Measurements from ENCODE around the gene PAX8.

The PAX8 gene

GRCh38 chr2:113276216-113276760 is 2.4 kb downstream of the PAX8 start:
- Histone ChIP-seq H3K9ac (ENCODE audit: low read depth, low read length) (no peak overlapping the region), H3K4me3 (ENCODE audit: low read length) (no peak overlapping the region), H3K36me3 (ENCODE audit: insufficient read depth, low read length) (no peaks in the 10 kb centered on the region), H3K4me1 (ENCODE audit: control insufficient read depth, insufficient read depth, low read length) (no peaks in the 10 kb centered on the region), H3K9me3 (replicated peaks; ENCODE audit: low read length) (no peaks in the 10 kb centered on the region), H3K4me2 (ENCODE audit: low read length) (no peak overlapping the region), H3K27me3 (ENCODE audit: control insufficient read depth, insufficient read depth, low read length) (peaks cover 40% of the 10 kb centered on the region)

- H3K9me3 ChIP-seq (replicated peaks; ENCODE audit: low read length) = no peaks in the 10 kb centered on the region
- H3K4me1 ChIP-seq (ENCODE audit: control insufficient read depth, insufficient read depth, low read length) = no peaks in the 10 kb centered on the region
- no peak overlapping the region for H3K9ac ChIP-seq (ENCODE audit: low read depth, low read length)
- H3K27me3 ChIP-seq (ENCODE audit: control insufficient read depth, insufficient read depth, low read length) = peaks cover 41% of the 10 kb centered on the region
- H3K4me3 ChIP-seq (ENCODE audit: low read length) = no peak overlapping the region
- H3K36me3 ChIP-seq (ENCODE audit: insufficient read depth, low read length) = no peaks in the 10 kb centered on the region
- no peak overlapping the region for H3K4me2 ChIP-seq (ENCODE audit: low read length)
Measured at GRCh38 chr2:113275556-113276215, 3.0 kb downstream of the PAX8 start.

- H3K4me3 ChIP-seq (ENCODE audit: low read length) = no peak overlapping the region
- no peak overlapping the region for H3K9ac ChIP-seq (ENCODE audit: low read depth, low read length)
- H3K27me3 ChIP-seq (ENCODE audit: control insufficient read depth, insufficient read depth, low read length) = peaks cover 41% of the 10 kb centered on the region
- no peaks in the 10 kb centered on the region for H3K4me1 ChIP-seq (ENCODE audit: control insufficient read depth, insufficient read depth, low read length)
- no peak overlapping the region for H3K4me2 ChIP-seq (ENCODE audit: low read length)
- no peaks in the 10 kb centered on the region for H3K9me3 ChIP-seq (replicated peaks; ENCODE audit: low read length)
- H3K36me3 ChIP-seq (ENCODE audit: insufficient read depth, low read length) = no peaks in the 10 kb centered on the region
Measured at GRCh38 chr2:113274432-113274831, 4.3 kb downstream of the PAX8 start.

GRCh38 chr2:113273981-113274380 is 4.7 kb downstream of the PAX8 start:
- no peak overlapping the region for H3K9ac ChIP-seq (ENCODE audit: low read depth, low read length)
- peaks cover 41% of the 10 kb centered on the region for H3K27me3 ChIP-seq (ENCODE audit: control insufficient read depth, insufficient read depth, low read length)

GRCh38 chr2:113273027-113273551 is 5.6 kb downstream of the PAX8 start:
- no peak overlapping the region for H3K4me3 ChIP-seq (ENCODE audit: low read length)
- H3K4me2 ChIP-seq (ENCODE audit: low read length) = no peak overlapping the region
- no peaks in the 10 kb centered on the region for H3K4me1 ChIP-seq (ENCODE audit: control insufficient read depth, insufficient read depth, low read length)
- H3K27me3 ChIP-seq (ENCODE audit: control insufficient read depth, insufficient read depth, low read length) = peaks cover 41% of the 10 kb centered on the region
- no peaks in the 10 kb centered on the region for H3K36me3 ChIP-seq (ENCODE audit: insufficient read depth, low read length)
- no peaks in the 10 kb centered on the region for H3K9me3 ChIP-seq (replicated peaks; ENCODE audit: low read length)
- no peak overlapping the region for H3K9ac ChIP-seq (ENCODE audit: low read depth, low read length)

More at GRCh38 chr2:113273981-113274380, 4.7 kb downstream of the PAX8 start:
- Histone ChIP-seq H3K4me2 (ENCODE audit: low read length) (no peak overlapping the region), H3K9me3 (replicated peaks; ENCODE audit: low read length) (no peaks in the 10 kb centered on the region), H3K4me3 (ENCODE audit: low read length) (no peak overlapping the region), H3K4me1 (ENCODE audit: control insufficient read depth, insufficient read depth, low read length) (no peaks in the 10 kb centered on the region), H3K36me3 (ENCODE audit: insufficient read depth, low read length) (no peaks in the 10 kb centered on the region)

DNA sequence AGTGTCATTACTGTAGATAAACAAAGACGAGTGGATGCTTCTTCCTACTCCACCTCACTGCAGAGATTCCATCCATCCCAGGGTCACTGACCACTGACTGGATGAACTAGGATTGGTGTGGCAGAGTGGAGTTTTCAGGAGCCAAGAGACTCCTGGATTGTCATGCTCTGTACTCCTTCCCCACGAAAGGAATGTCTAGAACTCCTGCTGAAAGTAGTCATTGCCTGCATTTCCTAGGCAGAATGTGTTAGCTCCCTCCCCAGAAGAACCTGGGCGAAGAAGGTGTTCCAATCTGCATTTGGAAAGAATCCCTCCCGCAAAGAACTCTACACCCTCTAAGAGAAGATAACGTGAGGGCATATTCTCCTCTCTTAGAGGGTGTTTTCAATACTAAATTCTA is 6.2 kb downstream of the PAX8 start:
- Histone ChIP-seq H3K4me3 (ENCODE audit: low read length) (no peak overlapping the region), H3K27me3 (ENCODE audit: control insufficient read depth, insufficient read depth, low read length) (peaks cover 41% of the 10 kb centered on the region)

DNA sequence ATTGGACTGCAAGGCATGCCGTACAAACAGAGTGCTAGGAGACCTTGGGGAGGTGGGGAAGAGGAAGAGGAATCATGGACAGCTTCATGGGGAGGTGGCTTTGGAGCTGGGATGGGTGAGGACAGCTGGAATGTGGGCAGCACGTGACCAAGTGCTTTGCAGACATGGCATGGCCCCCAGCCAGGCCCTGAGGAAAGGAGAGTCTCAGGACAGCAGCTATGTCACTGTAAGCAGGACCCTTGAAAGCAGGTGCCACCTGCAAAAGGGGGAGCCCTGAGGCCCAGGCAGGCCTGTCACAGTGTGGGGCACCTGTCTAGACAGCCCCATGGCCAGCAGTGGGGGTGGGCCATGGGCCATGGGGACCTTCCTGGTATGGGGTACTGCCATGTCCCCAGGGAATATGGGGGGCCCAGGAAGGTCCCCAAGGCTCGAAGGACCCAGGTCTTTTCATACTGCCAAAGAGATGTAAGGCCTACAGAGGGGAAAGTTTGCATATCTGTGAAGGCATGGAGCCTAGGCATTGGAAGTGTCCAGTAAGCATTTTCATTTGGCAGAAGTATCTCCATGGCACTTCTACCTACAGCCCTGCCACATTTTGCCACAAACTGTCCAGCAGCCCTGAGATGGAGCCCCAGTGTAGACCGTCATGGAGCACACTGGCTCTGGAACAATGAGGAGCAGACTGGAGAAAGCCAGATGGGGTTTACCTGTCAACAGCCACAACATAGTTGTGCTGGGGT is 9.9 kb downstream of the PAX8 start:
- Histone ChIP-seq H3K9ac (ENCODE audit: low read depth, low read length) (no peak overlapping the region), H3K4me3 (ENCODE audit: low read length) (no peak overlapping the region), H3K27me3 (ENCODE audit: control insufficient read depth, insufficient read depth, low read length) (peaks cover 26% of the 10 kb centered on the region), H3K36me3 (ENCODE audit: insufficient read depth, low read length) (no peaks in the 10 kb centered on the region), H3K4me1 (ENCODE audit: control insufficient read depth, insufficient read depth, low read length) (no peaks in the 10 kb centered on the region), H3K4me2 (ENCODE audit: low read length) (no peak overlapping the region), H3K9me3 (replicated peaks; ENCODE audit: low read length) (no peaks in the 10 kb centered on the region)

More for the DNA sequence above, 6.2 kb downstream of the PAX8 start:
- Histone ChIP-seq H3K4me2 (ENCODE audit: low read length) (no peak overlapping the region), H3K9me3 (replicated peaks; ENCODE audit: low read length) (no peaks in the 10 kb centered on the region), H3K4me1 (ENCODE audit: control insufficient read depth, insufficient read depth, low read length) (no peaks in the 10 kb centered on the region), H3K36me3 (ENCODE audit: insufficient read depth, low read length) (no peaks in the 10 kb centered on the region), H3K9ac (ENCODE audit: low read depth, low read length) (no peak overlapping the region)

- Histone ChIP-seq H3K9me3 (replicated peaks; ENCODE audit: low read length) (no peaks in the 10 kb centered on the region), H3K36me3 (ENCODE audit: insufficient read depth, low read length) (no peaks in the 10 kb centered on the region), H3K4me1 (ENCODE audit: control insufficient read depth, insufficient read depth, low read length) (no peaks in the 10 kb centered on the region), H3K4me3 (ENCODE audit: low read length) (no peak overlapping the region), H3K9ac (ENCODE audit: low read depth, low read length) (no peak overlapping the region), H3K4me2 (ENCODE audit: low read length) (no peak overlapping the region), H3K27me3 (ENCODE audit: control insufficient read depth, insufficient read depth, low read length) (peaks cover 11% of the 10 kb centered on the region)
Measured at GRCh38 chr2:113266431-113266830, 12.3 kb downstream of the PAX8 start.

DNA sequence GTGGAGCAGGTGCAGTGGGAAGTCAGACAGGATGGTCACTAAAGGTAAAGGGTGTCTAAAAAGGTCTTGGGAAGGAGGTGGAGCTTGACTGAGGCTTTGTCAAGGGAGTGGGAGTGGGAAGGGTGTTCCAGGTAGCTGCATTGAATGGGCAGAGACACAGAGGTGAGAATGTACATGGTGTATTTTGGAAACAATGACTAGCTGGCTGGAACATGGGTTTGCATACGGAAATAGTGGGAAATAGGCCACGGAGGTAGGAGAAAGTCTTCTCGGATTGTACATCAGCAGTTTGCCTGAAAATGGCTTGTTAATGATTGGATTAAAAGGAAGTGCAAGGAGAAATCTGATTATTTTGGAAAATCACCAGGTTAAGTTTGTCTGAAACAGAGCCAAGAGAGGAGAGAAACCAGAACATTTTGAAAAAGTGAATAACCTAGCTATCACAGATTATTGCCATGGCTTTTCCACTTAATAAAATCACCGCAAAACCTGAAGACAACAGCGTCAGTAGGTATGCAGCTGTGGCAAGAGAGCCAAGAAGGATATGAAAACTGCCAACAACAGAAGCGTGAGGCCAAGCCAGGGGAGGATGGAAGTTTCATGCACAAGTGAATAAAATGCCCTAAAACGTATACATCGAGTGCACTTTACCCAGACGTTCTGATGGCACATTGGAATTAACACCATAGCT is 13.9 kb downstream of the PAX8 start:
- Histone ChIP-seq H3K36me3 (ENCODE audit: insufficient read depth, low read length) (no peaks in the 10 kb centered on the region), H3K4me2 (ENCODE audit: low read length) (no peak overlapping the region), H3K9me3 (replicated peaks; ENCODE audit: low read length) (no peaks in the 10 kb centered on the region), H3K4me1 (ENCODE audit: control insufficient read depth, insufficient read depth, low read length) (no peaks in the 10 kb centered on the region), H3K4me3 (ENCODE audit: low read length) (no peak overlapping the region), H3K27me3 (ENCODE audit: control insufficient read depth, insufficient read depth, low read length) (peaks cover 8% of the 10 kb centered on the region), H3K9ac (ENCODE audit: low read depth, low read length) (no peak overlapping the region)

GRCh38 chr2:113263546-113263945 is 15.2 kb downstream of the PAX8 start:
- Histone ChIP-seq H3K4me3 (ENCODE audit: low read length) (no peak overlapping the region), H3K27me3 (ENCODE audit: control insufficient read depth, insufficient read depth, low read length) (peaks cover 8% of the 10 kb centered on the region), H3K36me3 (ENCODE audit: insufficient read depth, low read length) (no peaks in the 10 kb centered on the region), H3K4me2 (ENCODE audit: low read length) (no peak overlapping the region), H3K9ac (ENCODE audit: low read depth, low read length) (no peak overlapping the region), H3K4me1 (ENCODE audit: control insufficient read depth, insufficient read depth, low read length) (no peaks in the 10 kb centered on the region), H3K9me3 (replicated peaks; ENCODE audit: low read length) (no peaks in the 10 kb centered on the region)

DNA sequence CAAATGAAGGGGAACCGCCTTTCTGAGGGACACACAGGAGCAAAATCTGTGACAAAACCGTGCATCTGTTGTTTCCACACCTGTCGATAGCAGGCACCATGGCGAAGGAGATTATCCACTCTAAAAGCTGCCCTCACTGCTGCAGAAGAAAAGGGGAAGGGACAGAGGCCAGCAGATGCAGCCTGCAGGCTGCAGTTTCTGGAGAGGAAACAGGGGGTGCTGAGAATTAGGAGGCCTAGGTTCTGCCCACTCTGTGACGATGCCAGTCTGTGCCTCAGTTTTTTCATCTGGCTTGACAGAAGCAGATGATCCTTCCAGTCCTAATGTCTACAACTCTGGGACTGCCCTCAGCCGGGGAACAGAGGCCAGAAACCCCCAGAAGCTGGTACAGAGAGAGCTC is 17.7 kb downstream of the PAX8 start:
- peaks cover 9% of the 10 kb centered on the region for H3K4me1 ChIP-seq (ENCODE audit: control insufficient read depth, insufficient read depth, low read length)
- no peaks in the 10 kb centered on the region for H3K36me3 ChIP-seq (ENCODE audit: insufficient read depth, low read length)
- H3K4me3 ChIP-seq (ENCODE audit: low read length) = no peak overlapping the region
- H3K9me3 ChIP-seq (replicated peaks; ENCODE audit: low read length) = no peaks in the 10 kb centered on the region
- H3K9ac ChIP-seq (ENCODE audit: low read depth, low read length) = no peak overlapping the region
- H3K4me2 ChIP-seq (ENCODE audit: low read length) = no peak overlapping the region
- H3K27me3 ChIP-seq (ENCODE audit: control insufficient read depth, insufficient read depth, low read length) = peaks cover 5% of the 10 kb centered on the region
